HG02943 (cell line): ENCODE data around the gene CNOT9.
"Not testable (repeated sequence)": the region's sequence is repeated elsewhere in the genome, so short reads cannot be mapped to it uniquely, and the experiment has no call there.

Source experiments
- ATAC-seq: cut with Tn5 transposase; IDR thresholded peaks from one replicate; pipeline ENCODE4 v1.9.1; 2021; ENCODE audit warnings: mild to moderate bottlenecking, low read depth, moderate library complexity; ENCODE audit not compliant: unreplicated experiment

CNOT9 gene

GRCh38 chr2:218568190-218569037, at the start of gene CNOT9, which contains the start of gene USP37:
Gene CNOT9 (plus strand): TSS chr2:218568839. CDS start chr2:218568955, 116 bp downstream.
Gene USP37 (minus strand): TSS chr2:218568351. CDS start chr2:218558653, 9,698 bp downstream.
- peak; percentile 78 for ATAC-seq

GRCh38 chr2:218518876-218519275, 49.8 kb upstream of the CNOT9 start:
- ATAC-seq, result no peak

- no peak for ATAC-seq
Observed at GRCh38 chr2:218523651-218524050, 45.0 kb upstream of the CNOT9 start.

- not testable (repeated sequence) for ATAC-seq
Observed at GRCh38 chr2:218528409-218528808, 40.2 kb upstream of the CNOT9 start.

GRCh38 chr2:218529990-218530389, 38.6 kb upstream of the CNOT9 start:
- ATAC-seq, result no peak

GRCh38 chr2:218536804-218537494, 31.7 kb upstream of the CNOT9 start:
- ATAC-seq, result no peak

- no peak for ATAC-seq
Observed at GRCh38 chr2:218540015-218540414, 28.6 kb upstream of the CNOT9 start.

- ATAC-seq, result no peak
Observed at GRCh38 chr2:218546012-218546411, 22.6 kb upstream of the CNOT9 start.

- no peak for ATAC-seq
Observed at GRCh38 chr2:218547511-218547910, 21.1 kb upstream of the CNOT9 start.

- no peak for ATAC-seq
Observed at GRCh38 chr2:218547978-218548377, 20.7 kb upstream of the CNOT9 start.

- not testable (repeated sequence) for ATAC-seq
Observed at GRCh38 chr2:218554225-218554624, 14.4 kb upstream of the CNOT9 start.

- ATAC-seq, result no peak
Observed at GRCh38 chr2:218555527-218555926, 13.1 kb upstream of the CNOT9 start.

- no peak for ATAC-seq
Observed at GRCh38 chr2:218557941-218558340, 10.7 kb upstream of the CNOT9 start.

GRCh38 chr2:218558986-218559385, 9.7 kb upstream of the CNOT9 start:
- no peak for ATAC-seq

GRCh38 chr2:218564056-218564455, 4.6 kb upstream of the CNOT9 start:
- ATAC-seq, result no peak

GRCh38 chr2:218566296-218566695, 2.3 kb upstream of the CNOT9 start:
- no peak for ATAC-seq

GRCh38 chr2:218567797-218568189, 846 bp upstream of the CNOT9 start:
- peak; percentile 36 for ATAC-seq

- ATAC-seq, result peak; percentile 20
Observed at GRCh38 chr2:218569038-218569431, 396 bp downstream of the CNOT9 start.

GRCh38 chr2:218569661-218570500, 1.2 kb downstream of the CNOT9 start:
- ATAC-seq, result no peak

- no peak for ATAC-seq
Observed at GRCh38 chr2:218570850-218571249, 2.2 kb downstream of the CNOT9 start.

- no peak for ATAC-seq
Observed at GRCh38 chr2:218576854-218577253, 8.2 kb downstream of the CNOT9 start.
